Measurements from ENCODE around the gene PCCA. TPM values are rescaled to one million over a fixed set of nuclear protein-coding genes. Genes with fewer than 3 reads are reported as not detected.

PCCA gene
- total RNA-seq, 1 experiment from 2014 or later = 39.9 TPM

DNA sequence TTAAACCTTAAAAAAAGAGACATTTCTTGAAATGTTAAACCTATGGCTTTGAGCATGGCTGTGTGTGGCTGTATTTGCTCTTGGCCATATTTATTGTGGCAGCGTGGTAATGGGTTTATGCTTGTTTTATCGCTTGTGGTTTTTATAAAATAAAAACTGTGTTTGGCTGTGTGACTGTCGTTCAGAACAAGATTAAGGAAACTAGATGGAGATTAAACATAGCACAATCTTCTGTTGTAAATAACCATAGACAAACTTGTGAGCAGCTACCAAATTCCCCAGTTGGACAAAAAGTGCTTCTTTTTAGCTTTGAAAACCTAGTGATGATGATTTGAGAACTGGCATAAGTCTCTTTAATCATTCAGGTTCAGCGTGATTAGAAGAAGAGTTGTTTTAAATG lies 308.7 kb downstream of the PCCA start:
- ChIA-PET POLR2A (no interaction called here), CTCF (no interaction called here)
- no peaks in the 10 kb centered on the region for H3K27me3 Mint-ChIP-seq (ENCODE audit: insufficient read depth, unreplicated experiment)
- intact Hi-C loops (cut with micrococcal nuclease; ENCODE audit: unreplicated experiment) = no loop called here
- H3K4me3 ChIP-seq (ENCODE audit: low read depth, low read length) = no peak overlapping the region
- no peak for DNase-seq
- no peak for TF ChIP-seq CTCF (IDR thresholded peaks at IDR 0.05; ENCODE audit: insufficient read depth in 1 of 2, low read depth in 1 of 2, low read length in 1 of 2, severe bottlenecking in 1 of 2, unreplicated experiment in 1 of 2)
- H3K36me3 ChIP-seq (ENCODE audit: control insufficient read depth, insufficient read depth, low read length) = no peaks in the 10 kb centered on the region
- peaks cover 8% of the 10 kb centered on the region for H3K36me3 Mint-ChIP-seq (ENCODE audit: insufficient read depth, unreplicated experiment)
- BruUV-seq (replicated peaks) = no TSS peak
- no peaks in the 10 kb centered on the region for H3K27me3 ChIP-seq (replicated peaks; ENCODE audit: control insufficient read depth, insufficient read depth, low read length)
- H3K4me3 Mint-ChIP-seq (ENCODE audit: unreplicated experiment) = no peak overlapping the region
- H3K9me3 Mint-ChIP-seq (ENCODE audit: unreplicated experiment) = peaks cover 5% of the 10 kb centered on the region
- H3K4me1 Mint-ChIP-seq (ENCODE audit: low read depth, unreplicated experiment) = no peaks in the 10 kb centered on the region
- peaks cover 6% of the 10 kb centered on the region for H3K4me1 ChIP-seq
- no peak overlapping the region for H3K27ac Mint-ChIP-seq (ENCODE audit: unreplicated experiment)
- no peaks in the 10 kb centered on the region; the same call in 1 of the 2 replicates for H3K9me3 ChIP-seq

- Mint-ChIP-seq H3K27ac (ENCODE audit: unreplicated experiment) (no peak overlapping the region), H3K4me3 (ENCODE audit: unreplicated experiment) (no peak overlapping the region), H3K9me3 (ENCODE audit: unreplicated experiment) (peaks cover 13% of the 10 kb centered on the region), H3K4me1 (ENCODE audit: low read depth, unreplicated experiment) (no peaks in the 10 kb centered on the region), H3K27me3 (ENCODE audit: insufficient read depth, unreplicated experiment) (no peaks in the 10 kb centered on the region), H3K36me3 (ENCODE audit: insufficient read depth, unreplicated experiment) (peaks cover 10% of the 10 kb centered on the region)
- Histone ChIP-seq H3K4me1 (no peaks in the 10 kb centered on the region), H3K27me3 (replicated peaks; ENCODE audit: control insufficient read depth, insufficient read depth, low read length) (no peaks in the 10 kb centered on the region), H3K36me3 (ENCODE audit: control insufficient read depth, insufficient read depth, low read length) (no peaks in the 10 kb centered on the region), H3K4me3 (ENCODE audit: low read depth, low read length) (no peak overlapping the region), H3K9me3 (no peaks in the 10 kb centered on the region; the same call in 1 of the 2 replicates)
- BruUV-seq (replicated peaks) = no TSS peak
- no peak for TF ChIP-seq CTCF (IDR thresholded peaks at IDR 0.05; ENCODE audit: insufficient read depth in 1 of 2, low read depth in 1 of 2, low read length in 1 of 2, severe bottlenecking in 1 of 2, unreplicated experiment in 1 of 2)
- DNase-seq = no peak
- CTCF ChIA-PET = no interaction called here
- POLR2A ChIA-PET = no interaction called here
- intact Hi-C loops (cut with micrococcal nuclease; ENCODE audit: unreplicated experiment) = no loop called here
Measured at GRCh38 chr13:100398360-100398759, 309.5 kb downstream of the PCCA start.

DNA sequence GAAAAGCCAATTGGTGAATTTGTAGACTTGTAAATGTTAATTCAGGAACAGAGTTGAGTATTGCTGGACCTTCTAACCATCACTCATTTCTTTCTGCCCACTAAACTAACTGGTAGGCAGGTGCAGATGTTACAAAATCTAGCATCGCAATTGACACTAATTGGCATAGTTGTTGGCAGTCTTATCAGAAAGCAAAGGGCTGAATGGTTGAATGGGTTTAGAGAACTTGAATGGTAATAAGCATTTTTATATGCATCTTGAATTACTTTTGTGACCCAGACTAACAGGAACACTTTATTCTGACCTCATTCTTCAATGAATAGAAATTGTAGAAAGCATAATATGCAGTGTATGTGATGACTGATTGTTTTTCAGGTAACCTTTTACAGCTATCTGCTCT lies 310.6 kb downstream of the PCCA start:
- H3K9me3 Mint-ChIP-seq (ENCODE audit: unreplicated experiment) = peaks cover 24% of the 10 kb centered on the region
- Histone ChIP-seq H3K4me1 (no peaks in the 10 kb centered on the region), H3K4me3 (ENCODE audit: low read depth, low read length) (no peak overlapping the region), H3K9me3 (no peaks in the 10 kb centered on the region; the same call in 1 of the 2 replicates), H3K27me3 (replicated peaks; ENCODE audit: control insufficient read depth, insufficient read depth, low read length) (no peaks in the 10 kb centered on the region), H3K36me3 (ENCODE audit: control insufficient read depth, insufficient read depth, low read length) (no peaks in the 10 kb centered on the region)
- H3K4me1 Mint-ChIP-seq (ENCODE audit: low read depth, unreplicated experiment) = no peaks in the 10 kb centered on the region
- CTCF ChIA-PET = no interaction called here
- DNase-seq = no peak
- no peak overlapping the region for H3K27ac Mint-ChIP-seq (ENCODE audit: unreplicated experiment)
- H3K4me3 Mint-ChIP-seq (ENCODE audit: unreplicated experiment) = no peak overlapping the region
- TF ChIP-seq CTCF (IDR thresholded peaks at IDR 0.05; ENCODE audit: insufficient read depth in 1 of 2, low read depth in 1 of 2, low read length in 1 of 2, severe bottlenecking in 1 of 2, unreplicated experiment in 1 of 2) = no peak
- H3K27me3 Mint-ChIP-seq (ENCODE audit: insufficient read depth, unreplicated experiment) = no peaks in the 10 kb centered on the region
- H3K36me3 Mint-ChIP-seq (ENCODE audit: insufficient read depth, unreplicated experiment) = peaks cover 20% of the 10 kb centered on the region
- POLR2A ChIA-PET = no interaction called here
- intact Hi-C loops (cut with micrococcal nuclease; ENCODE audit: unreplicated experiment) = no loop called here
- no TSS peak for BruUV-seq (replicated peaks)
